Left ventricle myocardium inferior (tissue), 1 donor: Measurements from ENCODE around the gene DSC2. TPM values are rescaled to one million over a fixed set of nuclear protein-coding genes. Genes with fewer than 3 reads are reported as not detected.

Experiments used
- DNase-seq: peaks from one replicate; pipeline ENCODE4 v3.0.0-alpha.2; 2020
- H3K27ac ChIP-seq: fragments of 200-600 bp; replicated peaks from 2 replicates; pipeline ENCODE4 v1.8.0; 2021
- H3K27me3 ChIP-seq: fragments of 200-600 bp; 2 replicates; pipeline ENCODE4 v1.8.0; 2021; ENCODE audit warnings: low read depth
- H3K36me3 ChIP-seq: fragments of 200-600 bp; 2 replicates; pipeline ENCODE4 v1.8.0; 2021
- H3K4me1 ChIP-seq: fragments of 200-600 bp; 2 replicates; pipeline ENCODE4 v1.8.0; 2021
- H3K4me3 ChIP-seq: fragments of 200-600 bp; 2 replicates; pipeline ENCODE4 v1.8.0; 2021; ENCODE audit warnings: mild to moderate bottlenecking, moderate library complexity
- H3K9me3 ChIP-seq: fragments of 200-600 bp; replicated peaks from 2 replicates; pipeline ENCODE4 v1.8.0; 2021
- intact Hi-C: fragments of 100-400 bp; cut with micrococcal nuclease; formaldehyde crosslinking; loops from one replicate; pipeline ENCODE4 v1.11.0; 2022
- total RNA-seq: library from RNA; stranded (reverse); fragmentation: NEBNext Ultra II Directional; extraction: Animal tissue kit (Norgen Biotek cat#: 25700); gene quantifications from one replicate; pipeline ENCODE4 v1.2.1, GENCODE V29; 2021
- TF ChIP-seq, protein P1 (sequence below): fragments of 200-600 bp; IDR thresholded peaks from 2 replicates; pipeline ENCODE4 v1.8.0; 2021; ENCODE audit warnings: antibody characterized with exemption, mild to moderate bottlenecking, borderline replicate concordance
- donor health status: DM: no; HTN: yes; CAD: no; lungs with severe emphysema.

The DSC2 gene
- total RNA-seq, 1 donor from 2014 or later: 24.5 TPM

DNA sequence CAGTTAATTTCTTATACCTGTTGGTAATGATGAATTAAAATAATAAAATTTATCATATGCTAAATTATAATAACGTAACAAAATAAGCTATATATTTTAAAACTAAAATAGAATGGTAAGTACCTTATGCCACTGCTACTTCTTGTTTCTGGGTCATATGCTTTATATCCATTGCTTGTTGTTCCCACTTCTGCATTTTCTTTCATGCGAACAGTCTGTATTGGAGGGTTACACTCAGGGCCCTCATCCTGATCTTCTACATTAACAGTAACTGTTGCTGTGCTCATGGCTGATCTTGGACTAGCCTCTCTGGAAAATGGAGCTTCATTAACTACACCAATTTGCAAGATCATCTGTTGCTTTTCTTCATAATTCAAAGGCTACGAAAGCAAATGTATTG, 22.2 kb downstream of the DSC2 start:
- no peak overlapping the region for H3K27ac ChIP-seq
- peaks cover 37% of the 10 kb centered on the region for H3K36me3 ChIP-seq
- H3K4me1 ChIP-seq: no peaks in the 10 kb centered on the region
- H3K27me3 ChIP-seq: no peaks in the 10 kb centered on the region
- no peak overlapping the region for H3K4me3 ChIP-seq
- DNase-seq: no peak
- peaks cover 8% of the 10 kb centered on the region for H3K9me3 ChIP-seq
- TF ChIP-seq, protein P1, sequence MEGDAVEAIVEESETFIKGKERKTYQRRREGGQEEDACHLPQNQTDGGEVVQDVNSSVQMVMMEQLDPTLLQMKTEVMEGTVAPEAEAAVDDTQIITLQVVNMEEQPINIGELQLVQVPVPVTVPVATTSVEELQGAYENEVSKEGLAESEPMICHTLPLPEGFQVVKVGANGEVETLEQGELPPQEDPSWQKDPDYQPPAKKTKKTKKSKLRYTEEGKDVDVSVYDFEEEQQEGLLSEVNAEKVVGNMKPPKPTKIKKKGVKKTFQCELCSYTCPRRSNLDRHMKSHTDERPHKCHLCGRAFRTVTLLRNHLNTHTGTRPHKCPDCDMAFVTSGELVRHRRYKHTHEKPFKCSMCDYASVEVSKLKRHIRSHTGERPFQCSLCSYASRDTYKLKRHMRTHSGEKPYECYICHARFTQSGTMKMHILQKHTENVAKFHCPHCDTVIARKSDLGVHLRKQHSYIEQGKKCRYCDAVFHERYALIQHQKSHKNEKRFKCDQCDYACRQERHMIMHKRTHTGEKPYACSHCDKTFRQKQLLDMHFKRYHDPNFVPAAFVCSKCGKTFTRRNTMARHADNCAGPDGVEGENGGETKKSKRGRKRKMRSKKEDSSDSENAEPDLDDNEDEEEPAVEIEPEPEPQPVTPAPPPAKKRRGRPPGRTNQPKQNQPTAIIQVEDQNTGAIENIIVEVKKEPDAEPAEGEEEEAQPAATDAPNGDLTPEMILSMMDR: no peak
- intact Hi-C loops: loop anchor here (10.0 kb wide), 1 partner anchor 65 kb away; no protein-coding TSS in a partner anchor

DNA sequence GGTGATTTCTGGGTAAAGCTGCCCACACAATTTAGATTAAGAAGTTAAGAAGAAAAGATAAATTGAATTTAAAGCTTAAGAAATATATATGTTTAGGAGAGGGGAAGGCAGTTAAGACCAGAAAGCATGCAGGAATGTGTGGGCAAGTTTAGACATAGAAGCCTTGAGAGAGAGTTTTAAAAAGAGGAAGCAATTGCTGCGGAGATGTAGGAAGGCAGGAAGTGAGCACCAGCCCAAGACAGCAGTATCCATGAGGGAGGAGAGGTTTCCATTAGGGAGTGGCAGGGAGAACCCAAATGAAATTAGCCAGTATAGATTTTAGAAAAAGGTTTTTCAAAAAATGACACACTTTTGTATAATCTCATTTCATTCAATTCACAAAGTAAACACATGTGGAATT, 24.3 kb downstream of the DSC2 start:
- Histone ChIP-seq H3K9me3 (peaks cover 8% of the 10 kb centered on the region), H3K27ac (no peak overlapping the region), H3K4me3 (no peak overlapping the region), H3K4me1 (no peaks in the 10 kb centered on the region), H3K36me3 (peaks cover 45% of the 10 kb centered on the region), H3K27me3 (no peaks in the 10 kb centered on the region)
- TF ChIP-seq, protein P1: no peak
- no peak for DNase-seq
- intact Hi-C loops: loop anchor here (10.0 kb wide), 1 partner anchor 63 kb away; no protein-coding TSS in a partner anchor

DNA sequence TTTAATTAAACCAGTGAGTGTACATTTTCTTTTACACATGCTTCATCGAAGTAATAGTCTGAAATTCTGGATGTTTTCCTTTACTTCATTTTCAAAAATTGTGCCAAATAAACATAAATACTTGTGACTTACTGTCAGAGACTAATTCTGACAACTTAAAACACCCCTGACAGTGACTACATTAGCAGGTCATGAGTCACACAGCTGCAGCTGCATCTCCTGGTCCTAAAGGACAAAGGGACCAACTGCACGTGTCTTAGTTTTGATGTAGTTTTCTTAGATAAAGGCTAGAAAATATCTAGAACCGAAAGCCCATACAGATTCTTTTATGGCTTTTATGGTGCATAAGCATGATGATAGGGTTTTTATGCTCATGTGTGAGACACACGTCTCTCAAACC, 30.0 kb downstream of the DSC2 start:
- H3K27me3 ChIP-seq: no peaks in the 10 kb centered on the region
- H3K36me3 ChIP-seq: peaks cover 42% of the 10 kb centered on the region
- no peak overlapping the region for H3K27ac ChIP-seq
- H3K9me3 ChIP-seq: peaks cover 6% of the 10 kb centered on the region
- no peak overlapping the region for H3K4me3 ChIP-seq
- H3K4me1 ChIP-seq: no peaks in the 10 kb centered on the region
- intact Hi-C loops: loop anchor here (10.0 kb wide), 1 partner anchor 57 kb away; no protein-coding TSS in a partner anchor
- TF ChIP-seq, protein P1: no peak
- DNase-seq: no peak

DNA sequence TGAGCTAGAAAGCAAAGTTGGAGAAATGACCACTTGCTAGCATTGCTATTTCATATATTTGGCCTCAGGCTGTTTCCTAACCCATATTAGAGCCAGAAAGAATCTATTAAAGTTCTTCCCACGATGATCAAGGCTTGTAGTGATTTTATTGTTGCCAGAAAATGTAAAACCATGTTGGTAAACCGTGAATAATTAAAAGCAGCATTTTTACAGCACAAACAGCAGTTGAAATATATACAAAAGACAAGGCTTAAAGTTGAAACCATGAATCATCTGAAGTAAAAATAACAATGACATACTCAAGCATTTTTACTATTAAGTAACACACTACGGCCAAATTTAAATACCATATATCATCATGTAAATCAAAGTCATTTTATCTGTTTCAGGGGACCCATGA, 32.0 kb downstream of the DSC2 start:
- Histone ChIP-seq H3K4me3 (no peak overlapping the region), H3K27ac (no peak overlapping the region), H3K27me3 (no peaks in the 10 kb centered on the region), H3K4me1 (no peaks in the 10 kb centered on the region), H3K9me3 (no peaks in the 10 kb centered on the region), H3K36me3 (peaks cover 39% of the 10 kb centered on the region)
- DNase-seq: no peak
- TF ChIP-seq, protein P1: no peak
- intact Hi-C loops: loop anchor here (10.0 kb wide), 1 partner anchor 55 kb away; no protein-coding TSS in a partner anchor

DNA sequence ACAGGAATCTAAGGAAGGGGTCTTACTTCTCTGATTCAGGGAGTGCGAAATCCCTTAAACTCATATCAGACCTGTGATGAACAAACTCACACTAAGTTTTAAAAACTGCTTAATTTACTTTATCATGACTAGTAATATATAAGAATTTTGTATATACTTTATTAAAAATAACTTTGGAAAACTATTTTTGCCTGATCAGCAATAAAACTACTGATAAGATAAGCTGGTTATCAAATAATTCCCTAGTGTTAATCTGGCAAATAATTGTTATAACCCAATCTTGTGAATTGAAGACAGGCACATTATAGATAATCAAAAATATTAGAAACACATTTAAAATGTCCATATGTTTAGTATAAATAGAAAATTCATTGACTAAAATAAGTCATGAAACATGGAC, 36.0 kb downstream of the DSC2 start:
- TF ChIP-seq, protein P1: no peak

More for the DNA sequence above, 36.0 kb downstream of the DSC2 start:
- Histone ChIP-seq H3K4me3 (no peak overlapping the region), H3K27ac (no peak overlapping the region), H3K36me3 (peaks cover 28% of the 10 kb centered on the region), H3K4me1 (no peaks in the 10 kb centered on the region), H3K9me3 (no peaks in the 10 kb centered on the region), H3K27me3 (no peaks in the 10 kb centered on the region)
- no peak for DNase-seq
- intact Hi-C loops: no loop called here
